Natural killer cell (primary cell): ENCODE data around the gene FAM217B. TPM values are rescaled to one million over a fixed set of nuclear protein-coding genes. Genes with fewer than 3 reads are reported as not detected.

Source experiments
- ATAC-seq, 3 donors: fragments of 150-1000 bp in 2 of 3; fragments of 200-7000 bp in 1 of 3; cut with Tn5 transposase; 1 replicate in 1 of 3; 2 replicates in 2 of 3; pipeline ENCODE4 v1.10.0; 2021; ENCODE audit warnings: mild to moderate bottlenecking in 2 of 3, moderate library complexity in 2 of 3
- DNase-seq, 2 donors: peaks; one replicate each; pipeline versions ENCODE4 v3.0.0 to v3.0.0-alpha.2; 2013 to 2021; ENCODE audit warnings: mixed read lengths in 1 of 2
- H3K27ac ChIP-seq: one replicate; pipeline ENCODE4 v1.5.1; 2013; ENCODE audit warnings: mild to moderate bottlenecking, low read length
- H3K27me3 ChIP-seq: one replicate; pipeline ENCODE4 v1.6.1; 2013; ENCODE audit warnings: low read length; ENCODE audit not compliant: control insufficient read depth, insufficient read depth
- H3K36me3 ChIP-seq: one replicate; pipeline ENCODE4 v1.6.1; 2013; ENCODE audit warnings: low read length; ENCODE audit not compliant: control insufficient read depth, insufficient read depth
- H3K4me1 ChIP-seq: one replicate; pipeline ENCODE4 v1.6.1; 2013; ENCODE audit warnings: low read length; ENCODE audit not compliant: control insufficient read depth, insufficient read depth
- H3K4me3 ChIP-seq: one replicate; pipeline ENCODE4 v1.5.1; 2013; ENCODE audit warnings: low read length
- H3K9me3 ChIP-seq: one replicate; pipeline ENCODE4 v1.6.1; 2013; ENCODE audit warnings: low read length; ENCODE audit not compliant: control insufficient read depth, insufficient read depth
- H3K27ac Mint-ChIP-seq, 2 donors: one replicate each; pipeline ENCODE4 v1.8.0; 2022; ENCODE audit warnings: mild to moderate bottlenecking in 2 of 2, mixed read lengths in 2 of 2, moderate library complexity in 1 of 2
- H3K27me3 Mint-ChIP-seq, 2 donors: one replicate each; pipeline ENCODE4 v1.8.0; 2022; ENCODE audit warnings: low read depth in 2 of 2, mixed read lengths in 2 of 2
- H3K36me3 Mint-ChIP-seq: one replicate; pipeline ENCODE4 v1.8.0; 2022; ENCODE audit warnings: mixed read lengths
- H3K4me1 Mint-ChIP-seq, 2 donors: one replicate each; pipeline ENCODE4 v1.8.0; 2022; ENCODE audit warnings: mixed read lengths in 2 of 2
- H3K4me3 Mint-ChIP-seq: one replicate; pipeline ENCODE4 v1.8.0; 2022; ENCODE audit warnings: mild to moderate bottlenecking, moderate library complexity, mixed read lengths
- H3K9me3 Mint-ChIP-seq, 2 donors: one replicate each; pipeline ENCODE4 v1.8.0; 2022; ENCODE audit warnings: mixed read lengths in 2 of 2
- WGBS: methylation state at CpG from one replicate; pipeline ENCODE4 v1.1.7; 2013; ENCODE audit warnings: missing lambda C conversion rate; ENCODE audit not compliant: insufficient coverage; 5-methylcytosine and 5-hydroxymethylcytosine counted together
- intact Hi-C: fragments of 100-400 bp; cut with micrococcal nuclease; formaldehyde crosslinking; loops from one replicate; pipeline ENCODE4 v1.14.2; 2022
- total RNA-seq, 4 donors: library from RNA; stranded (reverse); fragments of 120-200 nt in 1 of 4; gene quantifications; one replicate each; pipeline versions ENCODE4 v1.2.3 to v1.2.4, GENCODE V29; 2013 to 2022
- TF ChIP-seq, protein P1 (sequence below): fragments of 200-600 bp; IDR thresholded peaks from one replicate; pipeline ENCODE4 v1.8.0; 2022; ENCODE audit warnings: antibody characterized with exemption

Gene FAM217B
- total RNA-seq, 3 donors from 2014 or later (not counting 1 experiment from before 2014, with no cell fraction given) = 17.1 to 31.1 (median 27.7) TPM

- DNase-seq (no peak), ATAC-seq (no peak)
- Histone ChIP-seq H3K4me1 (no peaks in the 10 kb centered on the region), H3K36me3 (no peaks in the 10 kb centered on the region), H3K27ac (no peak overlapping the region), H3K27me3 (no peaks in the 10 kb centered on the region), H3K4me3 (no peak overlapping the region), H3K9me3 (no peaks in the 10 kb centered on the region)
- no peaks in the 10 kb centered on the region for H3K4me1 Mint-ChIP-seq
- no peaks in the 10 kb centered on the region for H3K36me3 Mint-ChIP-seq
- no peak overlapping the region for H3K27ac Mint-ChIP-seq
- 95% methylated on average over 2 of the region's 3 CpGs for WGBS
- intact Hi-C loops = no loop called here
- TF ChIP-seq, protein P1, sequence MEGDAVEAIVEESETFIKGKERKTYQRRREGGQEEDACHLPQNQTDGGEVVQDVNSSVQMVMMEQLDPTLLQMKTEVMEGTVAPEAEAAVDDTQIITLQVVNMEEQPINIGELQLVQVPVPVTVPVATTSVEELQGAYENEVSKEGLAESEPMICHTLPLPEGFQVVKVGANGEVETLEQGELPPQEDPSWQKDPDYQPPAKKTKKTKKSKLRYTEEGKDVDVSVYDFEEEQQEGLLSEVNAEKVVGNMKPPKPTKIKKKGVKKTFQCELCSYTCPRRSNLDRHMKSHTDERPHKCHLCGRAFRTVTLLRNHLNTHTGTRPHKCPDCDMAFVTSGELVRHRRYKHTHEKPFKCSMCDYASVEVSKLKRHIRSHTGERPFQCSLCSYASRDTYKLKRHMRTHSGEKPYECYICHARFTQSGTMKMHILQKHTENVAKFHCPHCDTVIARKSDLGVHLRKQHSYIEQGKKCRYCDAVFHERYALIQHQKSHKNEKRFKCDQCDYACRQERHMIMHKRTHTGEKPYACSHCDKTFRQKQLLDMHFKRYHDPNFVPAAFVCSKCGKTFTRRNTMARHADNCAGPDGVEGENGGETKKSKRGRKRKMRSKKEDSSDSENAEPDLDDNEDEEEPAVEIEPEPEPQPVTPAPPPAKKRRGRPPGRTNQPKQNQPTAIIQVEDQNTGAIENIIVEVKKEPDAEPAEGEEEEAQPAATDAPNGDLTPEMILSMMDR = no peak
- H3K4me3 Mint-ChIP-seq = no peak overlapping the region
- H3K9me3 Mint-ChIP-seq = no peaks in the 10 kb centered on the region
- H3K27me3 Mint-ChIP-seq = no peaks in the 10 kb centered on the region
Observed at GRCh38 chr20:59966428-59966827, 26.2 kb downstream of the FAM217B start.

GRCh38 chr20:59971428-59971827, 31.2 kb downstream of the FAM217B start:
- TF ChIP-seq, protein P1 = no peak
- ATAC-seq (no peak), DNase-seq (no peak)
- Mint-ChIP-seq H3K4me1 (no peaks in the 10 kb centered on the region), H3K36me3 (peaks cover 7% of the 10 kb centered on the region), H3K4me3 (no peak overlapping the region), H3K27ac (no peak overlapping the region), H3K9me3 (no peaks in the 10 kb centered on the region), H3K27me3 (no peaks in the 10 kb centered on the region)
- no CpG with 5 or more reads among the region's 1 CpG for WGBS
- Histone ChIP-seq H3K27me3 (no peaks in the 10 kb centered on the region), H3K4me3 (no peak overlapping the region), H3K9me3 (no peaks in the 10 kb centered on the region), H3K27ac (no peak overlapping the region), H3K4me1 (no peaks in the 10 kb centered on the region), H3K36me3 (no peaks in the 10 kb centered on the region)
- intact Hi-C loops = no loop called here

- Mint-ChIP-seq H3K4me3 (no peak overlapping the region), H3K4me1 (no peaks in the 10 kb centered on the region)
- ATAC-seq = no peak
Observed at GRCh38 chr20:59972037-59972801, 32.0 kb downstream of the FAM217B start.

More at GRCh38 chr20:59972037-59972801, 32.0 kb downstream of the FAM217B start:
- intact Hi-C loops = no loop called here
- Histone ChIP-seq H3K4me3 (no peak overlapping the region), H3K27ac (no peak overlapping the region), H3K36me3 (no peaks in the 10 kb centered on the region), H3K9me3 (no peaks in the 10 kb centered on the region), H3K27me3 (no peaks in the 10 kb centered on the region), H3K4me1 (no peaks in the 10 kb centered on the region)
- Mint-ChIP-seq H3K9me3 (no peaks in the 10 kb centered on the region), H3K27me3 (no peaks in the 10 kb centered on the region), H3K27ac (no peak overlapping the region), H3K36me3 (peaks cover 7% of the 10 kb centered on the region)
- no peak for DNase-seq
- TF ChIP-seq, protein P1 = no peak
- WGBS = 92% methylated on average over 11 of the region's 12 CpGs
